ENCODE results near the gene CD200R1. TPM values are rescaled to one million over a fixed set of nuclear protein-coding genes. Genes with fewer than 3 reads are reported as not detected.

CD200R1 gene
- polyA plus RNA-seq, 1 experiment: not detected

GRCh38 chr3:113013593-113013992 is 38.7 kb upstream of the CD200R1 start:
- no peak for TF ChIP-seq CTCF (IDR thresholded peaks at IDR 0.05; ENCODE audit: insufficient read depth, low read depth, low read length)
- peaks cover 2% of the 10 kb centered on the region; the same call in 1 of the 2 replicates for H3K36me3 ChIP-seq (ENCODE audit: control insufficient read depth, insufficient read depth, low read length)
- no peak overlapping the region for H3K4me3 ChIP-seq (ENCODE audit: low read depth, low read length)
- ChIA-PET CTCF (interaction anchor here (0.6 to 1.1 kb wide), 3 partner anchors 10 to 339 kb away, joined by 3 read pairs; no protein-coding TSS in a partner anchor), POLR2A (no interaction called here)
- DNase-seq (ENCODE audit: low read depth): no peak
- no peaks in the 10 kb centered on the region for H3K27me3 ChIP-seq (ENCODE audit: control insufficient read depth, insufficient read depth, low read length)

- Histone ChIP-seq H3K4me3 (ENCODE audit: low read depth, low read length) (no peak overlapping the region), H3K27me3 (ENCODE audit: control insufficient read depth, insufficient read depth, low read length) (no peaks in the 10 kb centered on the region), H3K36me3 (ENCODE audit: control insufficient read depth, insufficient read depth, low read length) (peaks cover 12% of the 10 kb centered on the region)
- ChIA-PET CTCF (interaction anchor here (4.3 kb wide), 1 partner anchor 11 kb away, joined by 19 read pairs; a partner anchor contains a TSS), POLR2A (interaction anchor here (0.6 kb wide), 1 partner anchor 265 kb away, joined by 5 read pairs; no protein-coding TSS in a partner anchor)
- no peak for TF ChIP-seq CTCF (IDR thresholded peaks at IDR 0.05; ENCODE audit: insufficient read depth, low read depth, low read length)
- no peak for DNase-seq (ENCODE audit: low read depth)
Observed at GRCh38 chr3:113008117-113008516, 33.2 kb upstream of the CD200R1 start.

- CTCF ChIA-PET: interaction anchor here (1.4 to 4.3 kb wide), 2 partner anchors 13 to 192 kb away, joined by 3 to 19 read pairs; a partner anchor contains a TSS
- POLR2A ChIA-PET: no interaction called here
- DNase-seq (ENCODE audit: low read depth): no peak
- no peak overlapping the region for H3K4me3 ChIP-seq (ENCODE audit: low read depth, low read length)
- TF ChIP-seq CTCF (IDR thresholded peaks at IDR 0.05; ENCODE audit: insufficient read depth, low read depth, low read length): no peak
- peaks cover 14% of the 10 kb centered on the region for H3K36me3 ChIP-seq (ENCODE audit: control insufficient read depth, insufficient read depth, low read length)
- H3K27me3 ChIP-seq (ENCODE audit: control insufficient read depth, insufficient read depth, low read length): no peaks in the 10 kb centered on the region
Observed at GRCh38 chr3:113006359-113007056, 31.6 kb upstream of the CD200R1 start.

GRCh38 chr3:113005611-113006010 is 30.7 kb upstream of the CD200R1 start:
- H3K4me3 ChIP-seq (ENCODE audit: low read depth, low read length): no peak overlapping the region
- H3K36me3 ChIP-seq (ENCODE audit: control insufficient read depth, insufficient read depth, low read length): peaks cover 14% of the 10 kb centered on the region
- DNase-seq (ENCODE audit: low read depth): no peak
- TF ChIP-seq CTCF (IDR thresholded peaks at IDR 0.05; ENCODE audit: insufficient read depth, low read depth, low read length): no peak
- ChIA-PET CTCF (no interaction called here), POLR2A (no interaction called here)
- no peaks in the 10 kb centered on the region for H3K27me3 ChIP-seq (ENCODE audit: control insufficient read depth, insufficient read depth, low read length)

GRCh38 chr3:113002679-113003078 is 27.8 kb upstream of the CD200R1 start:
- Histone ChIP-seq H3K4me3 (ENCODE audit: low read depth, low read length) (no peak overlapping the region), H3K27me3 (ENCODE audit: control insufficient read depth, insufficient read depth, low read length) (no peaks in the 10 kb centered on the region), H3K36me3 (ENCODE audit: control insufficient read depth, insufficient read depth, low read length) (peaks cover 15% of the 10 kb centered on the region)
- no peak for DNase-seq (ENCODE audit: low read depth)
- ChIA-PET CTCF (no interaction called here), POLR2A (no interaction called here)
- TF ChIP-seq CTCF (IDR thresholded peaks at IDR 0.05; ENCODE audit: insufficient read depth, low read depth, low read length): no peak
